ENCODE results near the gene ANO1. TPM values are rescaled to one million over a fixed set of nuclear protein-coding genes. Genes with fewer than 3 reads are reported as not detected.

ANO1 gene
- total and polyA plus RNA-seq, 2 of the 8 experiments (the other 6 are each of a cell fraction or from before 2014, with no cell fraction given): 4.7 to 5.0 TPM

DNA sequence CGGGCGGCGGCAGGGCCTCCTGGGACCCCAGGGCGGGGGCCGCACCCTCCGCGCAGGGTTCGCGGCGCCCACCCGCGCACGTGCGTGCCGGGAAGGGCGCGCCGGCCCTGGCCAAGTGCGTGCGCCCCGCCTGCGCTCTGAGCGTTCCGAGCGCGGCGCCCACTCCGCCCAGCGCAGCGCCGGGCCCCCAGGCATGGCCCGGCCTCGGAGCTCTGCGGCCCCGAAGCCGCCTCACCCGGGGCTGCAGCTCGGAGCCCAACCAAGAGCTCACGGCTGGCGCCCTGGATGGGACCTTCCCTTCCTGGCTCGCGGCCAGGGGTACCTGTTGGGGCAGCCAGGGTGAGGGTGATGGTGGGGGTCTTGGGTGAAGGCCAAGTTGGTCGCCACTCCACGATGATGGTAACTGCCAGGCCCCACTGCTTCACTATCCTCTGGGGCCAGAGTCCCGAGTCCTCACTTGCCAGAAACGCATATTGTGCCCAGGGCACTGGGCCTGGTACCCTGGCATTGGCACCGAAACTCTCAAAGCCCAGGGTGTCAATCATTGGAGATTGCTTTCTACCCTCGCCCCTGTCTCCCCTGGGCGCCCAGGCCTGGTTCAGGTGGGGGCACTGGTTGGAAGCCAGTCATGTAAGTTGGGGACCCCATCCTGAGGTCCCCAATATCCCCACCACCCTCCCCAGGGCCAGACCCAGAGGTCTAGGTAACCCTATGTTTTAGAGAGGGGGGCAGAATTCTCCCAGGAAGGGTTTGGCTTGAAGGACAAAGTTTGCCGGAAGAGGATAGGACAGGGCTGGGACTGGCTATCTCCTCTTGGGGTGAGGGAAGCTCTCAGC lies 882 bp downstream of the ANO1 start:
- Histone ChIP-seq H3K23ac (ENCODE audit: insufficient read length) (no peak overlapping the region), H3K27ac (ENCODE audit: low read depth, low read length) (no peak overlapping the region), H4K91ac (replicated peaks; ENCODE audit: insufficient read length, low read length) (peak overlapping the region; percentile 25), H4K20me1 (replicated peaks in 1 of 2; ENCODE audit: control insufficient read depth in 1 of 2, insufficient read depth in 2 of 2, low read length in 2 of 2) (no peaks in the 10 kb centered on the region), H4K5ac (ENCODE audit: insufficient read length, low read depth, low read length) (no peak overlapping the region), H3K4me1 (replicated peaks in 1 of 4; ENCODE audit: control insufficient read depth in 3 of 4, insufficient read depth in 4 of 4, low read length in 3 of 4) (peaks cover 0 to 26% (median 9%) of the 10 kb centered on the region in 4 experiments; a peak in 6 of 7 replicates), H4K8ac (ENCODE audit: extremely low read depth, insufficient read depth, low read length) (peak overlapping the region; percentile 76), H2BK12ac (ENCODE audit: low read depth, low read length) (no peak overlapping the region), H3K9ac (replicated peaks in 1 of 4; ENCODE audit: extremely low read depth in 1 of 4, low read depth in 3 of 4, low read length in 3 of 4) (no peak overlapping the region), H3K9me3 (ENCODE audit: insufficient read depth in 2 of 2, low read depth in 1 of 2, low read length in 1 of 2) (no peaks in the 10 kb centered on the region), H3K4ac (replicated peaks; ENCODE audit: insufficient read length, low read depth, low read length) (no peak overlapping the region), H3K4me3 (ENCODE audit: extremely low read depth in 1 of 4, insufficient read depth in 2 of 4, low read depth in 3 of 4, low read length in 4 of 4) (peak overlapping the region; percentile 1 to 49 (median 23); a peak in 6 of 8 replicates), H2BK120ac (replicated peaks; ENCODE audit: low read depth, low read length) (no peak overlapping the region), H3K79me1 (ENCODE audit: low read depth, low read length) (no peaks in the 10 kb centered on the region), H2AFZ (ENCODE audit: low read length) (no peak overlapping the region), H3K27me3 (replicated peaks in 1 of 4; ENCODE audit: control insufficient read depth in 3 of 4, extremely low read depth in 1 of 4, insufficient read depth in 3 of 4, low read length in 3 of 4) (peaks cover 26 to 61% (median 53%) of the 10 kb centered on the region in 4 experiments), H2BK5ac (ENCODE audit: low read depth, low read length) (no peak overlapping the region), H3K56ac (replicated peaks; ENCODE audit: insufficient read length, low read depth, low read length) (no peak overlapping the region), H3K36me3 (ENCODE audit: control insufficient read depth in 2 of 4, insufficient read depth in 4 of 4, low read length in 3 of 4) (no peaks in the 10 kb centered on the region), H2AK5ac (ENCODE audit: low read depth, low read length) (no peak overlapping the region; the same call in 1 of the 2 replicates), H3K4me2 (ENCODE audit: insufficient read depth in 1 of 2, low read depth in 2 of 2, low read length in 2 of 2) (peak overlapping the region; percentile 72 to 85), H2BK20ac (ENCODE audit: low read length) (no peak overlapping the region), H3K23me2 (ENCODE audit: low read depth, low read length) (peaks cover 3% of the 10 kb centered on the region; the same call in 1 of the 2 replicates), H3K79me2 (ENCODE audit: control insufficient read depth in 1 of 2, insufficient read depth in 2 of 2, low read length in 2 of 2) (no peaks in the 10 kb centered on the region), H3K18ac (ENCODE audit: extremely low read depth, low read length) (no peak overlapping the region; the same call in 1 of the 2 replicates), H3K14ac (ENCODE audit: insufficient read length) (no peak overlapping the region), H2BK15ac (ENCODE audit: low read length) (no peak overlapping the region)
- DNase-seq (ENCODE audit: low read depth in 1 of 2, low spot score in 2 of 2): peak in 1 of 2 experiments; percentile 54
- ChIA-PET CTCF (ENCODE audit: partially characterized antibody) (interaction anchor here (0.8 to 2.7 kb wide), 20 partner anchors 10 to 195 kb away, joined by 3 to 21 read pairs (median 4); no protein-coding TSS in a partner anchor), POLR2A (ENCODE audit: partially characterized antibody) (interaction anchor here (0.6 kb wide), 1 partner anchor 14 kb away, joined by 3 read pairs; no protein-coding TSS in a partner anchor)
- no peak for FAIRE-seq
- WGBS, 2 experiments (ENCODE audit: extremely low coverage in 1 of 2, insufficient coverage in 1 of 2, insufficient read length in 1 of 2, insufficient replicate concordance in 2 of 2, low coverage in 1 of 2, low lambda C conversion rate in 2 of 2, missing lambda C conversion rate in 1 of 2): 47% methylated on average over 15 of the region's 50 CpGs; no CpG with 5 or more reads in 1 of the 2 experiments
- TF ChIP-seq SIN3A (conservative IDR thresholded peaks at IDR 0.05 in 1 of 2, IDR thresholded peaks at IDR 0.05 in 1 of 2; ENCODE audit: low read depth in 1 of 2, low read length in 2 of 2) (no peak), SRF (IDR thresholded peaks at IDR 0.05; ENCODE audit: low read depth, low read length) (no peak), TEAD4 (IDR thresholded peaks at IDR 0.05; ENCODE audit: low read depth, low read length) (no peak), ZNF274 (IDR thresholded peaks at IDR 0.05; ENCODE audit: borderline replicate concordance, extremely low read depth, low read length) (no peak), EZH2 (IDR thresholded peaks at IDR 0.05; ENCODE audit: low read depth, low read length, severe bottlenecking) (peak; percentile 57), SP2 (IDR thresholded peaks at IDR 0.05; ENCODE audit: low read length) (no peak), TAF1 (IDR thresholded peaks at IDR 0.05; ENCODE audit: low read depth, low read length) (0 out of 2 replicates have a peak, but pooled peaks have one; percentile 6)
- TF ChIP-seq, protein P1, sequence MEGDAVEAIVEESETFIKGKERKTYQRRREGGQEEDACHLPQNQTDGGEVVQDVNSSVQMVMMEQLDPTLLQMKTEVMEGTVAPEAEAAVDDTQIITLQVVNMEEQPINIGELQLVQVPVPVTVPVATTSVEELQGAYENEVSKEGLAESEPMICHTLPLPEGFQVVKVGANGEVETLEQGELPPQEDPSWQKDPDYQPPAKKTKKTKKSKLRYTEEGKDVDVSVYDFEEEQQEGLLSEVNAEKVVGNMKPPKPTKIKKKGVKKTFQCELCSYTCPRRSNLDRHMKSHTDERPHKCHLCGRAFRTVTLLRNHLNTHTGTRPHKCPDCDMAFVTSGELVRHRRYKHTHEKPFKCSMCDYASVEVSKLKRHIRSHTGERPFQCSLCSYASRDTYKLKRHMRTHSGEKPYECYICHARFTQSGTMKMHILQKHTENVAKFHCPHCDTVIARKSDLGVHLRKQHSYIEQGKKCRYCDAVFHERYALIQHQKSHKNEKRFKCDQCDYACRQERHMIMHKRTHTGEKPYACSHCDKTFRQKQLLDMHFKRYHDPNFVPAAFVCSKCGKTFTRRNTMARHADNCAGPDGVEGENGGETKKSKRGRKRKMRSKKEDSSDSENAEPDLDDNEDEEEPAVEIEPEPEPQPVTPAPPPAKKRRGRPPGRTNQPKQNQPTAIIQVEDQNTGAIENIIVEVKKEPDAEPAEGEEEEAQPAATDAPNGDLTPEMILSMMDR (IDR thresholded peaks at IDR 0.05; ENCODE audit: control extremely low read depth in 1 of 3, insufficient read depth in 1 of 3, low read depth in 1 of 3, low read length in 3 of 3): no peak
